Embryonic facial prominence (tissue), 1 donor: ENCODE results near the gene PHLPP1.
"Not testable (repeated sequence)": the region's sequence is repeated elsewhere in the genome, so short reads cannot be mapped to it uniquely, and the experiment has no call there.

Experiments
- DNase-seq: peaks from one replicate; pipeline ENCODE4 v3.0.0-alpha.2; 2016; ENCODE audit errors: extremely low spot score

The PHLPP1 gene

DNA sequence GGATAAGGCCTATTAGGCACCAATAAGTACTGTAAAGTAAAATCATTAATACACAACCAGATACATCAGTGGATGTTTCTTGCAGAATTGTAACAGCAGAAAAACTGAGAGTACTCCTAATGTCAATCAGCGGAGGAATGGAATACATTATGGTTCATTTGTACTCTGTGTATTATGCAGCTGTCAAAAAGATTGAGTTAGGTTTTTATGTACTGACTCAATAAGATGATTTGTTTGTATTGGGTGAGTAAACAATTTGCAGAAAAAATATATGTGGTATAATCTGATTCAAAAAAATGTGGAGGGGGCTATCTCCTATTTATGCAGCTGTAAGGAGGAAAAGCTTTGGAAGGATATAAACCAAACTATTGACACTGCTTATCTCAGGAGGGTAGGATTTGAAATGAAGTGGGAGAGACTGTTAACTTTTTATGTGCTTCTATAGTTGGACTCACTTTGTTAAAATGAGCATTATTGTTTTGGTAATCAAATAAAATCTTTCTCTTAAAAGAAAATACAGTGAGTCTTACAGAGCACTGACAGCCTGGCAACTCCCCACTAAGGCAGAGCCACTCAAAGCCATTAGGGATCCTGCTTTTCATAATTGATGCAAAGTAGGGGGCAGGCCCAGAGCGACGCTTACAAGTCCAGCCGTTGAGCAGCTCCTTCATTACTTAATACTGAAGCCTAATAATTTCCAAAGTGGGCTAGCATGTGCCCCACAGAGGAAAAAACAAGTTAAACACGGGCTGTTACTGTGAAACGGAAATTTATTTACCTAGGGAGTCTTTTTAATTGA, 168.8 kb downstream of the PHLPP1 start:
- no peak for DNase-seq

DNA sequence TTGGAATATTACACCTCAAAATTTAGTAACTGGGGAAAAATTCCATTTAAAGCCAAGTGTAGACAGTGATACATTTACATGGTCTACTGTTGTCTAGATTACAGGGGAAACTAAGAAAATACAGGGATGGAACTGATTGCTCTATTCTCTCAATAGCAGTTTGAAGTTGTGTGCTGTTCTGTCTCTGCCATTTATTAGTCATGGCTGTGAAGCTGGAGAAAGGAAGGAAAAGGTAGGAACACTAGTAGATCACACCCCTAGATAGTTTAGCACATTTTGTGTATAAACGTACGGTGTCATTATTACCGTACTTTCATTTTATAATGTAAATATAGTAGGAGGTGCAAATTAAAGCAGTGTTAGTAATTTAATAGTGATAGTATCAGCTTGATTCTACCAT, 170.5 kb downstream of the PHLPP1 start:
- no peak for DNase-seq

DNA sequence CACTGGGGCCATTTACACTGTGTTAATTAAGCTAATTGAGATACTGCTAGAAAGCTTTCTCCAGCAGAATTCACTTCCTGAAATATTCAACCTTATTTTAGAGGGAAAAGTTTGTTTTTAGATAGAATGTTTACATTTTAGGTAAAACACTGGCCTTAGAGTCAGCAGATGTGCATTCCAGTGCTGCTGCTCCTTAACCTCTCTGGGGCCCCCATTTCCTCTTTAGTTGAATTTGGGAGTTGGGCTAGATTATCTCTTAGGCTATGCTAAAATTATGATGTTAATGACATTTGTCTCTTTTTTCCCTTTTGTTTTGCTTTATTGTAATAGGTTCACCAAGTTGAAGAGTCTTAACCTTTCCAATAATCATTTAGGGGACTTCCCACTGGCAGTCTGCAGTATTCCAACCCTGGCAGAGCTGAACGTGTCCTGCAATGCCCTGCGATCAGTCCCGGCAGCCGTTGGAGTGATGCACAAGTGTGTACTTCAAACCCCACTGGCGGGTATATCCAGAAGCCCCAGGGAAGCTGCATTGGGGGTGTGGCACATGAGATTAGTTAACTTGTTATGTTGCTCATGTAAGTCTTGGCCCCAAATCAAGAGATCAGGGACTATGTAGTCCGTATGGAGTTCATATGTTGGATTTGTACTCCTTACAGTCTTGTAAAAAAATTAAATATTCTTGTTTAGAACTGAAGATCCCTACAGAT, 179.5 kb downstream of the PHLPP1 start:
- DNase-seq, result no peak

DNA sequence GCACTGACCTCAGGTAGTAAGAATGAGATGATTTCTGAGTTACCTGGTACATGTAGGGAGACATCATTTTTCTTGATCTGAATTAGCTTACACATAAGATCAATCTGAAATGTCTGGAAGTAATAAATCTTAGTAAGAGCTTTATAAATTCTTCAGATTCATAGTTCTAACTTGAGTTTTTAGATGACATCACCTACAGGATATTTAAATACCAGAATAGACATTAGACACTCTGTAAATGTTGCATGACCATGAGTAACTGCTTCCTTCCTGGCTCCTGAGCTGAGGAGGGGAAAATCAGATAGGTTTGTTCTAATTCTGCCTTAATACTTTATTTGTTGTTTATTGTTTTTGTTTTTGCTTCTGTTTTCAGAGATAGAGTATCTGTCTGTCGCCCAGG, 181.8 kb downstream of the PHLPP1 start:
- DNase-seq, result no peak

- no peak for DNase-seq
Observed at GRCh38 chr18:62898359-62898758, 183.0 kb downstream of the PHLPP1 start.

- no peak for DNase-seq
Observed at GRCh38 chr18:62899534-62899933, 184.2 kb downstream of the PHLPP1 start.

DNA sequence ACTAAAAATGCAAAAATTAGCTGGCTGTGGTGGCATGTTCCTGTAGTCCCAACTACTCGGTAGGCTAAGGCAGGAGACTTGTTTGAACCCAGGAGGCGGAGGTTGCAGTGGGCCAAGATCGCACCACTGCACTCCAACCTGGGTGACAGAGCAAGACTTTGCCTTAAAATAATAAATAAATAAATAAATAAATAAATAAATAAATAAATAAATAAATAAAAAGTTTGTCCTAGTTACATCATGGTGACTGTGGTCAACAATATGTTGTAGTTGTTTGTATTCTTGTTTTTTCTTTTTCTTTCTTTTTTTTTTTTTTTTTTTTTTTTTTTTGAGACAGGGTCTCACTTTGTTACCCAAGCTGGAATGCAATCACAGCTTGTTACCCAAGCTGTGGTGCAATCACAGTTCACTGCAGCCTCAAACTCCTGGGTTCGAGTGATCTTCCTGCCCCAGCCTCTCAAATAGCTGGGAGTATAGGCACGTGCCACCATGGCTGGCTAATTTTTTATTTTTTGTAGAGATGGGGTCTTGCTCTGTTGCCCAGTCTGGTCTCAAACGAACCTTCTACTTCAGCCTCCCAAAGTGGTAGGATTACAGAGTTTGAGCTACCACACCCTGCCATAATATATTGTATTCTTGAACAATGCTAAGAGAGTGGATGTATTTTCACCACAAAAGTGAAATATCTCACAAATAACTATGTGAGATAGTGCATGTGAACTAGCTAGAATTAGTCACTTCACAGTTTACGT, 185.0 kb downstream of the PHLPP1 start:
- DNase-seq, result no peak

DNA sequence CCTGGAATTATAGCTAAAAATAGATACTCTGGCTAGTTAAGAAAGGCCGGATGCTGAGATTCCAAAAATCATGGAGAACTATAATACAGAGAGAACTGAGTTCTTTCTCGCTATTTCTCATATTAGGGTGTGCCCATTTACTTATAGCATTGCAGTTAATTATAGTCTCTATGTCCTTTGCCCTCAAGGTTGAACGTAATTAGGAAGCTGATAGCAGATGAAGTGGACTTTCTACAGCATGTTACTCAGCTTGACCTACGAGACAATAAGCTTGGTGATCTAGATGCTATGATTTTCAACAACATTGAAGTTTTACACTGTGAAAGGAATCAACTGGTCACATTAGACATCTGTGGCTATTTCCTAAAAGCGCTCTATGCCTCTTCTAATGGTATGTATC, 187.4 kb downstream of the PHLPP1 start:
- no peak for DNase-seq

DNA sequence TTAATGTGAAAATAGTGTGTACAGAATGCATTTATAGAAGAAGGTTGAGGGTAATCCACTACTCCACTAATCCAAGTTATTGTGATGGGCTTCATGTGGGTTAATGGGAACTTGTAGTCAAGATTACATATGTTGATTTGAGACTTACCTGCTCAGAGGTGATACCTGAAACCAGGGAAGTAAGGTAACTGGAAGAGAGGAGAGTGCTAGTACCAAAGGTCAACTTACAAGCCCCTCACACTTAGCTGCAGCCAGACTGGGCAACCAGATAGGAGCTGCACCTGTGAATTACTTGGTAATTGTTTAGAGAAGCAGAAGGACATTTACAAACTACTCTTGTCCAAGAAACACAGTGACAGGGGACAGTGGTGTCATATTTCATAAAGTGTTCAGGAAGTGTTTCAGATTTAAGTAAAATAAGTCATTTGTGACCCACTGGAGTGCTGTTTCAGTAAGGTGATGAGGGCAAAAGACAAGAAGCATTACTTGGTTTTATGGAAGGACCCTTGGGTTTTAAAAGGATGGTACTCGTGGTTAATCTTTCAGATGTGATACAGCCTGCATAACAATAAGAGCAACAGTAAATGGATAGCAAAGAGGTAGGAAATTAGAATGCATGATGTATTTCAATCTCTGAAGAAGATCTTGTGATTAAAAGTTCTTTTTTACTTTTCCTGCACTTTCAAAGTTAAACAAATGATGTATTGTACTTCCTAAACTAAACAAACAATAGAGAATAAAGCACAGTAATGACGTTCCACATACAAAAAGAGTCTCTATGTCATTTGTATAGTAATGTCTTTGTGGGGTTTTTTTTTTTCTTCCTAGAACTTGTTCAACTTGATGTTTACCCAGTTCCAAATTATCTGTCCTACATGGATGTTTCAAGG, 189.3 kb downstream of the PHLPP1 start:
- no peak for DNase-seq

DNA sequence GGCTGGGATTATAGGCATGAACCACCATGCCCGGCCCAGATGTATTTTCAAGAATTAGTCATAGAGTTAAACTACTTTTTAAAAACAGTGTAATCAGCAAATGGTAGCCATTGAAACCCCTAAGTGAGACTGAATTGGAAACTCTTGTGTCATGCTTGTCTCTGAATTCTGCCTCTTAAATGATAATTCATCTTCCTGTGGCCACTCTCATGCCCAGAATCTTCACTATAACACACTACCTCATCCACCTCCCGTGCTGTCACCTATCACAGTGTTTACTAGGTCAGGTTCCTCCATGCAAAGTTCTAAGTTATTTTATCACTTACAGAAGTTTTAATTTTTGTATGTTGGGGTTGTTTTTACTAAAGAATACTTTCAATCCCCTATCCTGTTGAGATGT, 197.5 kb downstream of the PHLPP1 start:
- no peak for DNase-seq

GRCh38 chr18:62913824-62914223, 198.5 kb downstream of the PHLPP1 start:
- DNase-seq, result not testable (repeated sequence)

GRCh38 chr18:62914871-62915392, 199.6 kb downstream of the PHLPP1 start:
- no peak for DNase-seq

GRCh38 chr18:62918361-62918760, 203.0 kb downstream of the PHLPP1 start:
- DNase-seq, result no peak

DNA sequence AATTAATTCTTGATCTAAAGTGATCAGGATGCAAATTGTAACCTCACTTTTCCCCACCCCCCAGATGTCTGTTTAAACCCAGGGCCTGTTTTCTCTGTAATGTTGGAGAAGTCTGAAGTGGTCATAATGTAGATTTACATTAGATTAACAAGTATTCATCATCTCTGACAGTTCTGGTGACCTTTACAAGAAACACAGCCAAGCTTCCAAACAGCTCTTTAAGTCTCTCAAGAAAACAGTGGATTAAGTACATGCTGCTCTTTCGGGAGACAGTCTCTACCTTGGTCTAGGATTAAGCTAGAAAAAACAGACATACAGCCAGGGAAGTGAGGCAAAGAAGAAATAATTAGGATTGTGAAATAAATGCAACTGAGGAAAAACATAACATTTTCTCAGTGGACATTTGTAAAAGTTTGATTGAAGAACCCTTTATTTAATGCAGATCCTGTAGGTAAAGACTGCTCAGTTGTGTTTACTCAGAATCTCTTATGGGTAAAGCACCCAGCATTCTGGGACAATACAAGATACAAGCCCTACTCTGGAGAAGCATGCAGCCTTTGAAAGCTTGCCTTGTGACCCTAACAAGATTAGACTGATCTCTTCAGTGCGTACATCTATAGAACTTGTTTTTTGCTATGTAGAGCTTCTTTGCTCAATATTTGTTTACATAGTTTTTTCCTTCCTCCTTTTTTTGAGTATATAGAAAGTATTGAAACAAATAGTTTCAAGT, 203.9 kb downstream of the PHLPP1 start:
- no peak for DNase-seq

DNA sequence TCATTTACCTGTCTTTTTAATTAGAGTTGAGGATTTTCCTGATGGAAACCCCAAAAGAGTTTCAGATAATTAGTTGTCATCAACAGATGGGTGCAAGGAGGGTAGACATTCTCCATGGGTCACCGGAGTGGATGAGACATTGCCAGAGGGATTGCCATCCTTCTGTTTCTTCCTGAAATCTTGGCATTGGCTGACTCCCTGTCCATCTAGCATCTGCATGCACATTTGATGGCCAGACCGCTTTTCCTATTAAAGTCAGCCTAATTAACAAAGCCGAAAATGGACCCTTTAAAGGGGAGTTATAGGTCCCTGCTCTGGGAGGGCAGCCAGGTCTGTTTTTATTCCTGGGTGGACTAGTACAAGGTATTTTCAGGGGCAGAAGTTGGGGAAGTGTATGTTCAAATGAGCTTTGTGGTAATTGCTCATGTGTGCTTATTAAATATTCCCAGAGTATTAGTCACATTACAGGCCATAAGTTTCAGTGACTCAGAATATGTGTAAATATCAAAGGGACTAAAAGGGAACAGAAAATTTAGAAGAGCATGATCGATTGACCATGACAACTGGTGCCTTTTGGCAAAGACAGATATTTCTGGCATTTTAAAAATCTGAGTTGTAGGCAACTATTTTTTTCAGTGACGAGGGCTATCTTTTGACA, 209.8 kb downstream of the PHLPP1 start:
- DNase-seq, result no peak

GRCh38 chr18:62928326-62928725, 213.0 kb downstream of the PHLPP1 start:
- DNase-seq, result no peak

DNA sequence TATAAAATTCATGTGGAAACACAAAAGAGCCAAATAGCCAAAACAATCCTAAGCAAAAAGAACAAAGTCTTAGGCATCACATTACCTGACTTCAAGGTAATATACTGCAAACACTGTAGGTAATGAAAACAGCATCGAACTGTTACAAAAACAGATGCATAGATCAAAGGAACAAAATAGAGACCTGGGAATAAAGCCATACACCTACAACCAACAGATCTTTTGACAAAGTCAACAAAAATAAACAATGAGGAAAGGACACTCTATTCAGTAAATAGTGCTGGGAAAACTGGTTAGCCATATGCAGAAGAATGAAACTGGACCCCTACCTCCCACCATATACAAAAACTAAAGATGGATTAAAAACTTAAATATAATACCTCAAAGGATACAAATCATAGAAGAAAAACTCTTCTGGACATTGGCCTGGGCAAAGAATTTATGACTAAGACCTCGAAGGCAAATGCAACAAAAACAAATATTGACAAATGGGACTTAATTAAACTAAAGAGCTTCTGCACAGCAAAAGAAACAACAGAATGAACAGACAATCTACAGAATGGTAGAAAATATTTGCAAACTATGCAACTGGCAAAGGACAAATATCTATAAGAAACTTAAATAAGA, 218.0 kb downstream of the PHLPP1 start:
- DNase-seq, result no peak

DNA sequence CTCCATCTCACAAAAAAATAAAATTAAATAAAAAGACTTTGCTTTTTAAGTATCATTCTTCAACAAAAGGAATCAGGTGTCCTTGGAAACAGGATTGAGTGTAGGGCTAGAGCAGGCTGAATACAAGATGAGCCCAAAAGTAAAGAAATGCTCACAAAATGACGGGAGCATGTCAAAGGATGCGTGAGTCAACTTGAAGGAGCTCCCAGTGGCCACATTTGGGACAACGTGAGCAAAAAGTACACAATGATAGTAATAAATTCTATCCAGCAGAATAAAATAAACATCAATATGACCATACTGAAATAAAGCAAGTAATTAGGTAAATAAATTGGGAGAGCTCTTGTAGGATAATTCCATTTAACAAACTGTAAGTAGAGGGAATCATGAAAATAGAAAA, 220.7 kb downstream of the PHLPP1 start:
- no peak for DNase-seq

DNA sequence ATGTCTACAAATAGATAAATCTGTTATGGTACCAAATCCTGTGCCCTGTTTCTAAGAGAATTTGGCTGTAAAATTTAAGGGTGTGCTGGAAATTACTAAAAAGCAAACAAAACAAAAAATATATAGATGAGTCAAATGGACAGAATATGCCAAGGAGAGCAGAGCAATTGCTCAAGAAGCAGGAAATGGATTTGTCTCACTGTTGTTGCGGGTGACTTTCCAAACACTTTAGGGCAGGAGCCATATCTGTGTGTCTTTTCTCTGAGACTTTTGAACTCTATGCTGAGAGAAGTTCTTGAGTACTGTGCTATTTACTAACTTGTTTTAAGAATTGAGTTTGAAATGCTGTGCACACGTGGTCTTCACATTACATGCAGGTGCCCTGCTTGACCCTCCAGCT, 221.7 kb downstream of the PHLPP1 start:
- DNase-seq, result no peak

GRCh38 chr18:62938006-62938405, 222.7 kb downstream of the PHLPP1 start:
- no peak for DNase-seq
